ENCODE results near the gene PRKAG1.

GRCh38 chr12:48988030-48988649 is 30.4 kb downstream of the PRKAG1 start:
- TF ChIP-seq, protein P1, sequence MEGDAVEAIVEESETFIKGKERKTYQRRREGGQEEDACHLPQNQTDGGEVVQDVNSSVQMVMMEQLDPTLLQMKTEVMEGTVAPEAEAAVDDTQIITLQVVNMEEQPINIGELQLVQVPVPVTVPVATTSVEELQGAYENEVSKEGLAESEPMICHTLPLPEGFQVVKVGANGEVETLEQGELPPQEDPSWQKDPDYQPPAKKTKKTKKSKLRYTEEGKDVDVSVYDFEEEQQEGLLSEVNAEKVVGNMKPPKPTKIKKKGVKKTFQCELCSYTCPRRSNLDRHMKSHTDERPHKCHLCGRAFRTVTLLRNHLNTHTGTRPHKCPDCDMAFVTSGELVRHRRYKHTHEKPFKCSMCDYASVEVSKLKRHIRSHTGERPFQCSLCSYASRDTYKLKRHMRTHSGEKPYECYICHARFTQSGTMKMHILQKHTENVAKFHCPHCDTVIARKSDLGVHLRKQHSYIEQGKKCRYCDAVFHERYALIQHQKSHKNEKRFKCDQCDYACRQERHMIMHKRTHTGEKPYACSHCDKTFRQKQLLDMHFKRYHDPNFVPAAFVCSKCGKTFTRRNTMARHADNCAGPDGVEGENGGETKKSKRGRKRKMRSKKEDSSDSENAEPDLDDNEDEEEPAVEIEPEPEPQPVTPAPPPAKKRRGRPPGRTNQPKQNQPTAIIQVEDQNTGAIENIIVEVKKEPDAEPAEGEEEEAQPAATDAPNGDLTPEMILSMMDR (IDR thresholded peaks at IDR 0.05): peak; percentile 58 to 85 (median 73)
- TF ChIP-seq POLR2A (IDR thresholded peaks at IDR 0.05): no peak

Measured in adrenal gland (tissue), 5 donors.